HG03439 (cell line): ENCODE measurements around the gene GORASP1.
"Not testable (repeated sequence)": the region's sequence is repeated elsewhere in the genome, so short reads cannot be mapped to it uniquely, and the experiment has no call there.

Experiments used
- ATAC-seq: cut with Tn5 transposase; IDR thresholded peaks from one replicate; pipeline ENCODE4 v1.9.1; 2021; ENCODE audit warnings: mild to moderate bottlenecking, moderate library complexity; ENCODE audit not compliant: unreplicated experiment

The GORASP1 gene

DNA sequence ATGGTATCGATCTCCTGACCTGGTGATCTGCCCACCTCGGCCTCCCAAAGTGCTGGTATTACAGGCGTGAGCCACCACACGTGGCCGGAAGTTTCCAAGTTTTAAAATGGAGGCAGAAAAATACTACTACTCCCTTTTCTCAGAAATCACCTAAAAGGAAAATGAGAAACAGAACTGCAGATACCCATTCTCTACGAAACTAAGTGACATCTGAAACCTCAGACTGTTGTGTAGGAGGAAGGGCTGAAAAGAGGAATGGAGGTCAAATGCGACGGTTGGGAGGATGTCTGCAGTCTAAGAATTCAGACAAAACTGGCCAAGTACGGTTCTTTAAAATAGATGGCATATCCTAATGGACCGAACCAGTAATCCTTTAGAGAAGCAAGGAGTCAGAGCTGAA is 31.5 kb downstream of the GORASP1 start:
- ATAC-seq: no peak

DNA sequence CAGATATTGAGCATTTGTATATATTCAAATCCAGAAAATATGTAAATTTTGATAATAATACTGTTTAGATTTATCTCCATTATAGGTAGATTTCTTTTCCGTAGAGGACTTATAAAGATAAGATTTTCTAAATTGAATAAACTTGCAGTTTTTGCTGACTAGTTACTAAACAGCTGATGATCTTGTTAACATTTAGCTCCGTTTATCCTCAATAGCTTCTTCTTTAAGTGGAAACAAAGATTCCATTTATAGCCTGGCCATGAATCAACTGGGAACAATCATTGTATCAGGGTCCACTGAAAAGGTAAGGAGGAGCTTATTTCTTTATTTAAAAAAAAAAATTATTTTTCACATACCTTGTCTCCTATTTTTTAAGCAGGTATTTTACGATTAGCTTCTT is 38.9 kb downstream of the GORASP1 start:
- no peak for ATAC-seq

DNA sequence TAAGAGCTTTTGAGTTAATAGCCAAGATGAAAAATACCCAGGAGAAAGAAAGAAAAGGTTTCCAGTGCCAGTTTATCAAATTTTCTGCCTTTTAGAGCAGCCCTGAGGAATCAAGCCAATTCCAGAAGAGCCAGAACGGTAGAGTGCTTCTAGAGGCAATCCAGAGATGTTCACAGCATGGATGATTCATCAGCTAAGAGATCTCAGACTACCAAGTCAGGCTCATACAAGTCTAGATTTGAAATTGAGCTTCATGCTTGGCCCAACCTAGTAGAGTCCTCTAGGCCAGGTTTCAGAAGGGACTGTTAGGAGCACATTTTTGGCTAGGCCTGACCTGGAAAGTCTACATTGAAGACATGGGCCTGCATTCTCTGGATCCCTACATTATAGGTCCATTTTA is 40.1 kb downstream of the GORASP1 start:
- ATAC-seq: no peak

DNA sequence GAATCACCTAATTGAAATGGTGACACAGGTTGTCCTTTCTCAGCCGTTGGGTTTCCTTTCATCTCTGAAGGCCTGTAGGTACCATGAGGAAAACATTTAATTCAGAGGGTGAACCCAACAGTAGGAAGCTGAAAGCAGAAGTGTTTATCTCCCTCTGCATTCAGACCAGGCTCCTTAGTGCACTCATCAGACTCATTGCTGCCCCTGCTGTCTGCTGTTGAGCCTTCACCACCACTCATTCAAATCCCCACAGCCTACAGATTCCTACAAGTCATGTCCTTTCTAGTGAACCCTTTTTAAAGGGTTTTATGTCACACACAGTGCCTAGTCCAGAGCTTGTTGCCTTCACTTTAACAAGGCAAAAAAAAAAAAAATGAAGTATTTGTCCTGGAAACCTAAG is 42.2 kb downstream of the GORASP1 start:
- peak; percentile 77 for ATAC-seq

DNA sequence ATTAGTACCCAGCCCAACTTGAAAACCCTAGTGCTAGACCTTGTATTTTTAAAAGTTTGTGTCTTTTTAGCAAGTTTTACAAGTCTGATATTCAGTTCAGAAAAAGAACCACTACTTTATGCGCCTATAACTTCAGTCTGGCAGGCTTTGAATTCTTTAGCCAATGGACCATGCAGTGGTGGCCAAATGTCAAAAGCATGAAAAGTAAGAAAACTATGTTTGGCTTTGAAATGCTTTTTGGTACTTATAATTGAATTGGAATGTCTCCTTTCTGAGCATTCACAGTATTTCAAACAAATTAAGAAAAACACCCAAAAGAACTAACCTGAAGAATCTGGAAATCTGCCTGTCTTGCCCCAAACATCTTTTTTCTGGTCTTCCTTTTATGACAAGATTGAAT is 42.8 kb downstream of the GORASP1 start:
- ATAC-seq: no peak

DNA sequence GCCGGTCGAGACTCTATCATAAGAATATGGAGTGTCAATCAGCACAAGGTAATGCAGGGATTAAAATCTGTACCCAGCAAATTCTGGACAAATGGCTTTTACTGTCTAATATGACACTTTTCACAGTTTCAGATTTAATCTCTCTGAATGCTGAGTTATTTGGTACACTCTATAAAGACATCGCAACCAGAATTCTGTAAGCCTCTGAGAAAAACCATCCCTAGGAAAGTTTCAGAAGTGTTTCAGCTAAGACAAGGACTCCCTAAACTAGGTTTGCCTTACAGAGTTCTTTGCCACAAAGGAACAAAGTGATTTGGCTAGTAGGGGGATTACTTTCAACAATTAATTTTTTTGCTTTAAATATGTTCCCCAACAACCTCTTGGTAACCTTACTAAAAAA is 44.3 kb downstream of the GORASP1 start:
- no peak for ATAC-seq

DNA sequence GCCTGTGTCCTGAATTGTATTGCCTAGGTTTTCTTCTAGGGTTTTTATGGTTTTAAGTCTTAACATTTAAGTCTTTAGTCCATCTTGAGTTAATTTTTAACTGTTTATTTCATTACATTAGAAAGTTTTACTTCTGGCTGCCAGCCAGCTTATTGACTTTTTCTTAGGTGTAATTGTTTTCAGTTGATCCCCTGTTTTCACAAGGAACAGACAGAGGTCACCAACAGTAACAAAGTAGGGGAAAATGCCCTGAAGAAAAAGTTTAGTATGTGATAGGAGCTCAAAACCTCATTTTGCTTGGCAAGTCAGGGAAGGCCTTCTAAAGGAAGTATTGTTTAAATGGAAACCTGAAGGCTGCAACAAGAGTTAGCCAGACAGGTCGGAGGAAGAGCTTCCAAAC is 45.2 kb downstream of the GORASP1 start:
- ATAC-seq: no peak

DNA sequence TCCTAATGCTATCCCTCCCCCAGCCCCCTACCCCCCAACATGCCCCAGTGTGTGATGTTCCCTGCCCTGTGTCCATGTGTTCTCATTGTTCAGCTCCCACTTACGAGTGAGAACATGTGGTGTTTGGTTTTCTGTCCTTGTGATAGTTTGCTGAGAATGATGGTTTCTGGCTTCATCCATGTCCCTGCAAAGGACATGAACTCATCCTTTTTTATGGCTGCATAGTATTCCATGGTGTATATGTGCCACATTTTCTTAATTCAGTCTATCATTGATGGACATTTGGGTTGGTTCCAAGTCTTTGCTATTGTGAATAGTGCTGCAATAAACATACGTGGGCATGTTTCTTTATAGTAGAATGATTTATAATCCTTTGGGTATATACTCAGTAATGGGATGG is 46.2 kb downstream of the GORASP1 start:
- ATAC-seq: not testable (repeated sequence)

DNA sequence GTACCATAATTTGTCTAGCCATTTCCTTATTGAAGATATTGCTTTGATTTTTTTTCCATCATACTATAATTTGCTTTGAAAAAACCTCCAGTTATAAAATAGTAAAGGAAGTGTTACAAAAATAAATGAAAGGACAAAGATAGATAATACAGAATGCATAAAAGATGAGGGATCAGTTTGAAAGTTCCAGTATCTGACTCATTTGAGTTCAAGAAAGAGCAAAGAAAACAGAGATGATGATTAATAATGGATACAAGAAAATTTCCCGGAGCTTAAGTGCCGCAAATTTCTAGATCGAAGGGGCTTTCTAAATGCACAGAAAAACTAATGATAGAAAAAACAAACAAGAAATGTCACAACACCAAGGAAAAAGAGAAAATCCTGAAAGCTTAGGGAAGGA is 51.3 kb downstream of the GORASP1 start:
- ATAC-seq: no peak

DNA sequence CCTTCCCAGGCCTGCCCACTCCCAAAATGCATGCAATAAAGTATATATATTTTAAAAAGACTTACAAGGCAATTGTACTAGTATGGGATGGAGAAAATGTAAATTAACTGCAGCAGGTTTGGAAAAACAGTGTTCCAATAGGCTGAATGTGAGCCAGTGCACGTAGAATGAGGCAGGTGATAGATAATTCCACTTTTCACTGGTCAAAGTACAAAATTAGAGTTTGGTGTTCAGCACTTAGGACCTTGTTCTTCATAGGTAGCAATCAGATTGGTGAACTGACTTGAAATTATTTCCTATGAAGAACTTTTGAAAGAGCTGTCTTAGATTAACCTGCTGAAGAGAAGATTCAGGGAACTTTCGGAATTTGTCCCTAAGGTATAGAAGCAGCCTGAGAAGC is 53.7 kb downstream of the GORASP1 start:
- no peak for ATAC-seq

DNA sequence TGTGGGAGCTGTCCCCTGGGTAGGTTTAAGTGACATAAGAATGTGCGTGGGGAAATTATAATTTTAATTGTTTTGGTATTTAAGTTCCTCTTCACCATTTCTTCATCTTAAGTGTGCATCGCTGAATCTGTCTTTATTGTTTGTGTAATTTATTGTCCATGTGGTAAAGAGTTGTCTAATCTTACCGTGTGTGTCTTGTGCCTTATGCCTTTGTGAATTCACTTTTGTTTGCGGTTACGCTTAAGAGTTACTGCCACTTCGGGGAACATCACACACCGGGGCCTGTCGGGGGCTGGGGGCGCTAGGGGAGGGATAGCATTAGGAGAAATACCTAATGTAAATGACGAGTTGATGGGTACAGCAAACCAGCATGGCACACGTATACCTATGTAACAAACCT is 54.8 kb downstream of the GORASP1 start:
- ATAC-seq: no peak

DNA sequence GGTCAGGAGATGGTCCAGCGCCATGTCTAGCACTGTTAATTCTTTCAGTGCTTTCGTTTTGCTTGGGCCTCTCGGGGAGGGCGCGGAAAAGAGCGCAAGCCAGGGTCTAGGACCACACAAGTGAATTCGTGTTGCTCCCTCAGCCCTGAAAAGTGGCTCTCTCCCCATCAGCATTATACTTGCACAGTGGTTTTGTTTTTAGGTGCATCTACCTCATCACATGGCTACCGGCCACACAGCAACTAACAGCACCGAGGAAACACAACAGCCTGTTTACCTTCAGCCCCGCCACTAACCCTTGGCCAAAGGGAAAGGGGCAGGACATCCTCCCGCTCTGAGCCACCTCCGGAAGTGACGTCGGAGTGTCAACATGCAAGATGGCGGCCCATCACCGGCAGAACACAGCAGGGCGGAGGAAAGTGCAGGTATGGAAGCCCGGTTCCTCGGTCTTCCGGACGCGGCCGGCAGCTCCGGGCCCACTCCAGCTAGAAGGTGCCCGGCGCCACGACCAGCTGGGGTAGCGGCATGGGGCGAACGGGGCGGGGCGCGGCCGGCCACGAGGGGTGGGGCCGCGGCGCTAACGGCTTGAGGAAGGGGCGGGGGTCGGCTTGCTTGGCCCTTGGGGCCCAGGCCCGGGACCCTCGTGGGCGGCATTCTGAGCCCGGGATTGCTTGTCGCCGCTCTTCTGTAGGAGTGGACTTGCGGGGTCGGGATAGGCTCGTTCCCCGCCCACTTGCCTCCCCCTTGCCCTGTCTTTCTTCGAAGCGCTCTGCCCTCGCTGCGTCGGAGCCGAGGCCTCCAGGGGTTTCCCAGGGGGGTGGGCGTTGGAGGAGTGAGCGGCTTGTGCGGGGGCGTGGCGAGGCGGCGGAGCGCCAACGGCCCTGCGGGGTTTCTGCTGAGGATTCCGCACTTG is 55.5 kb downstream of the GORASP1 start, which contains the start of the genes SCN11A and WDR48:
SCN11A (minus strand) TSS at position 296 of the 913 bp plus-strand sequence. CDS start 101,582 bp downstream, outside the sequence.
WDR48 (plus strand) TSS at position 368 of the 913 bp plus-strand sequence; CDS start at position 378, 10 bp downstream.
- peak; percentile 98 for ATAC-seq

DNA sequence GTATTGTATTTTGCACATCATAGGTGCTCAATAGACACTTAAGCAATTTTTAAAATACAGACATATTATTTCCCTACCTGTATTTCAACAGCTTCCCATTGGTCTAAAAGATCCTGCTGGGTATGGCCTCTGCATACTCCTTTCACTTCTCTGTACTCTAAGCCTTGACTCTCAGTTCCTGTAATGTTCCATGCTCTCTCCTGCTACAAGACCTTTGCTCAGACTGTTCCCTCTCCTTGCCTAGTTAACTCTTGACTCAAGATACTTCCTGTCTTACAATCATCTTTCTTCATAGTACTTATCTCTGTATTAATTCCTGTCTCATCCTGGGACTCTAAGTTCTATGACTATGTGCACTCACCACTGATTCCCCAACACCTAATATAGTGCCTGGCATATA is 57.4 kb downstream of the GORASP1 start:
- ATAC-seq: no peak
